Measurements from ENCODE around the gene ACVR1B.

- TF ChIP-seq EZH2 (IDR thresholded peaks at IDR 0.05; ENCODE audit: low read depth) (no peak), CTCF (conservative IDR thresholded peaks at IDR 0.05) (no peak)
Observed at GRCh38 chr12:51992246-51992645, 40.7 kb downstream of the ACVR1B start.

Data from PC-9 (cell line).